Muscle layer of duodenum (tissue), 2 donors: ENCODE measurements around the gene MRPS14.

Experiments
- H3K27ac ChIP-seq: one replicate; pipeline ENCODE4 v1.7.0; 2013; ENCODE audit warnings: mild to moderate bottlenecking, low read length
- H3K27me3 ChIP-seq: one replicate; pipeline ENCODE4 v1.7.0; 2013; ENCODE audit warnings: low read depth, mild to moderate bottlenecking, control low read depth, low read length
- H3K36me3 ChIP-seq, 2 donors: one replicate each; pipeline ENCODE4 v1.7.0; 2013; ENCODE audit warnings: low read length in 2 of 2, control low read depth in 1 of 2, mild to moderate bottlenecking in 1 of 2; ENCODE audit not compliant: insufficient read depth in 2 of 2, control insufficient read depth in 1 of 2
- H3K4me1 ChIP-seq, 2 donors: one replicate each; pipeline ENCODE4 v1.7.0; 2013; ENCODE audit warnings: low read length in 2 of 2, mild to moderate bottlenecking in 2 of 2, control low read depth in 1 of 2, moderate library complexity in 1 of 2; ENCODE audit not compliant: insufficient read depth in 2 of 2, control insufficient read depth in 1 of 2
- H3K4me3 ChIP-seq, 2 donors: one replicate each; pipeline ENCODE4 v1.7.0; 2013; ENCODE audit warnings: low read length in 2 of 2, low read depth in 1 of 2, mild to moderate bottlenecking in 1 of 2
- H3K9me3 ChIP-seq, 2 donors: one replicate each; pipeline ENCODE4 v1.7.0; 2013; ENCODE audit warnings: low read length in 2 of 2, control low read depth in 1 of 2, mild to moderate bottlenecking in 1 of 2; ENCODE audit not compliant: control insufficient read depth in 1 of 2
- donor health status: healthy.

MRPS14 gene

DNA sequence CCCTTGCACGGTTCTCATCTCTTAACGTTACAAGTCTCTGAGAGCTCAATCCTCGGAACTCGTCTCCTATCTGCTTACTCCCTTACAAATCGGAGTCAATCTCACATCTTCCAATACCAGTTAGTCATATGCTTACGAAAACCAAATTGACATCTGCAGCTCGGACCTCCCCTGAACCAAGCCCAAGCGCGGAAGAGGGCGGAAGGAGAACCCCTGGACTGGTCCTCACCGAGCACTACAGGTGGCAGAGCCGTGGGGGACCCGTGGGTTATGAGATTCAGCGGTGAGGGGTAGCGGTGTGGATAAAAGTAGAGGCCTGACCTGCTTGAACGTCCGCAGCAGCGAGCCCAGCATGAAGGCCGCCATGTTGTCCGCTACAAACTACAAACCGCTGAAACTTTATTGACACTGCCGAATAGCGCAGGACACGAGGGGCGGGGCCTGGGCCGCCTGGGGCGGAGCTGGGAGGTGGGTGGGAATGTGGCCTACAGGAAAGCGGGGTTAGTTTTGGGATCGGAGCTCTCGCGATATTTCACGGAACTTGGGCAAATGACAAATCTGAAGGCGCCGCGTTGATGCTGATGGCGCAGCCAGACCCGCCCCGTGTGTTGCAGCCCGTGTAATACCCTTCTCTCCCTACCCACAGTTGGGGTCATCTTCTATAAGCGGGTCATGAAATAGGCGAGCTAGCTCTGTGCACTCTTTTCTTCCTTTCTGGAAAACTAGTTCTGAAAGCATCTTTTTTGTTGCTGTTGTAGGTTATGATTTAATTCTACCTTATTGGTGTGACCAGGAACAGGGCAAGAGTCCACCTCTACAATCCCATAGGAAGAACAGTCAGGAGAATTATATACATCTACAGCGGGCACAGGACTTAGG lies at the start of gene MRPS14:
MRPS14 (minus strand) TSS at position 383 of the 879 bp plus-strand sequence; CDS start at position 366, 17 bp downstream.
- H3K4me1 ChIP-seq, result peaks cover 0 to 11% of the 10 kb centered on the region in 2 donors
- peaks cover 2 to 3% of the 10 kb centered on the region in 2 donors for H3K36me3 ChIP-seq
- H3K27me3 ChIP-seq, result no peaks in the 10 kb centered on the region
- H3K4me3 ChIP-seq, result peak within 1 kb of the TSS; percentile 90 to 99
- peak within 1 kb of the TSS; percentile 87 for H3K27ac ChIP-seq
- H3K9me3 ChIP-seq, result no peaks in the 10 kb centered on the region

DNA sequence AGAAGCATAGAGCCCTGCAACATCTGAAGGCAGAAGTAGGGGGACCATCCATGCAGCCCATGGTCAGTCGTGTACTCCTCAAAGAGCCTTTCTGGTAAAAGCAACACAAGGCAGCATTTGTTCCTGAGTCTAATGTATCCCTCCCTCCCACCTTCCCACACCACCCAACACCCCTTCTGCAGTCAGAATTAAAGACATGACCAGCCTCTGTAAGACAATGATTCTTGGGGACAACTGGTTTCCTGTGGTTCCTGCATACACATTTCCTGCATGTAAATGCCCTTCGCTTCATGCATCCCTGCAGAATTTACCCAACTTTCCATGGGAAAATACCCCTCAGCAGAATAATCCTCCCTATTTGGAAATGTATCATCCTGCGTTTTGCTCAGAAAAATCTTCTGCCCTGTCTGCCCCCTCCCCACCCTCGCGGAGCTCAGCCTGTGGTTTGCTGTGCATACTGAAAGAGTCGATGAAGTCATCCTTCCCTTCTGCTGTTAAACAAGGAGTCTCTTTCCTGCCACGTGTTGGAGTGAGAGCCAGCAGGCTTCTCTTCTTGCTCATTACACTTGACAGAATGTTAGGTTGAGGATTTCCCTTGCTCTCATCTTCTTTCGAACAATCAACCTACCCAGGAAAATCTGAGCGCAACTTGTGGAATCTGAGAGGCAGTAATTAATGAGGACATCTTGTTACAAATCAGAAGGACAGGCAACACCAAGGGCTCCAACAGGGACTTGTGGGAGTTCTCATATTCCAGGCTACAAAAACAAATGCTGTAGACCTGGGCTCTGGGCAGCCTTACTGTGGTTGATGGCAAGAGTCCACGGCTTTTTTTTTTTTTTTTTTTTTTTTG lies 49.1 kb upstream of the MRPS14 start:
- H3K27ac ChIP-seq, result no peak overlapping the region

DNA sequence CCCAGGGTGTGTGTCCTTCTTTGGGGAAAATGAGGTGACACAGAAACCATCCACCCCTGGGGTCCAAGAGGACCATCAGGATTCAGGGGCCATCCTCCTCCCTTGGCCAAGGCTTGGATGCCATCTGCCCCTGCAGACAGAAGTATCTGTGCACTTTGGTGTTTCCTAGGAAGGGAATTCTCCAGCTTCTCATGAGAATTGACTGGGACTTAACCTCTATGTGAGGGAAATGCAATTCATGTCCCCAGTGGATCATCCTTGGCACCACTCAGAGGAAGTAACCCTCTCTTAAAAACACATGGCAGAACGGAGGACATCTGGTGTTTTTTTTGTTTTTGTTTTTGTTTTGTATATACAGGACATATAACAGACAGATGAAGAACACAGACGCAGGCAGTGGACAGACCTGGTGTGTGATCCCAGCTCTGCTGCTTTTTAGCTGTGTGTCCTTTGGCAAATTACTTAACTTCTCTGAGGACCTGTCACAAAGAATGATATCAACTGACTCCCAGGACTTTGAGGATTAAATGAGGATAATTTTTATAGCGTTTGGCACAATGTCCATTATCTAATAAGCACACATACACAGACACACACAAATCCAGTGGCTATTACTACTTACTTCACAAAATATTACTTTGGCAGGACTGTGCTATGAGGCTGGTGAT lies 48.2 kb upstream of the MRPS14 start:
- Histone ChIP-seq H3K27ac (no peak overlapping the region), H3K27me3 (peaks cover 5% of the 10 kb centered on the region), H3K4me3 (no peak overlapping the region), H3K4me1 (peaks cover 9 to 11% of the 10 kb centered on the region in 2 donors), H3K36me3 (no peaks in the 10 kb centered on the region), H3K9me3 (no peaks in the 10 kb centered on the region)

More for the DNA sequence above, 49.1 kb upstream of the MRPS14 start:
- Histone ChIP-seq H3K4me3 (peak overlapping the region; percentile 35 to 39), H3K9me3 (no peaks in the 10 kb centered on the region), H3K36me3 (no peaks in the 10 kb centered on the region), H3K4me1 (peaks cover 9 to 11% of the 10 kb centered on the region in 2 donors), H3K27me3 (peaks cover 5% of the 10 kb centered on the region)

DNA sequence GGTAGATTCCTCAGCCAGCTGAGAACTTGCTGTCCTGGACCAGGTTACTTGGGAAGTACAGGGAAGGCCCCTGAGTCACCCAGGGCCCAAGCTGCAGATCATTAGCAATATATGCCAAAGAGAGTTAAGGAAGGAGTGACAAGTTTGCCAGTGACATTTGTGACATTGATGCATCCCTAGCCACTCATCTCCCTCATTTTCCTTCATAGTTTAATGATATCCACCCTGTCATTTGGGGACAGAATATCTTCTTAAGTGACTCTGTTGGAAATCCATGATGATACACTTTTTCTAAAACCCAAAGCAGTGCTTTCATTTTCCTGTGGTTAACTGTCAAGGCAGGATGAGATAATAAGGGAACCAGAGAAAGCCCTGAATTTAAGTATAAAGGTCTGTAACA lies 47.6 kb upstream of the MRPS14 start:
- H3K4me1 ChIP-seq, result peaks cover 9 to 11% of the 10 kb centered on the region in 2 donors
- H3K9me3 ChIP-seq, result no peaks in the 10 kb centered on the region
- no peak overlapping the region for H3K4me3 ChIP-seq
- H3K27ac ChIP-seq, result no peak overlapping the region
- H3K36me3 ChIP-seq, result no peaks in the 10 kb centered on the region
- H3K27me3 ChIP-seq, result peaks cover 5% of the 10 kb centered on the region

GRCh38 chr1:175067362-175068106 lies 44.3 kb upstream of the MRPS14 start, which contains the start of gene TNN:
TNN (plus strand) TSS chr1:175067833; CDS start chr1:175077419, 9,586 bp downstream.
- Histone ChIP-seq H3K9me3 (no peaks in the 10 kb centered on the region), H3K27me3 (peaks cover 5% of the 10 kb centered on the region), H3K27ac (no peak within 1 kb of the TSS), H3K4me1 (peaks cover 8 to 10% of the 10 kb centered on the region in 2 donors), H3K4me3 (no peak within 1 kb of the TSS), H3K36me3 (no peaks in the 10 kb centered on the region)

DNA sequence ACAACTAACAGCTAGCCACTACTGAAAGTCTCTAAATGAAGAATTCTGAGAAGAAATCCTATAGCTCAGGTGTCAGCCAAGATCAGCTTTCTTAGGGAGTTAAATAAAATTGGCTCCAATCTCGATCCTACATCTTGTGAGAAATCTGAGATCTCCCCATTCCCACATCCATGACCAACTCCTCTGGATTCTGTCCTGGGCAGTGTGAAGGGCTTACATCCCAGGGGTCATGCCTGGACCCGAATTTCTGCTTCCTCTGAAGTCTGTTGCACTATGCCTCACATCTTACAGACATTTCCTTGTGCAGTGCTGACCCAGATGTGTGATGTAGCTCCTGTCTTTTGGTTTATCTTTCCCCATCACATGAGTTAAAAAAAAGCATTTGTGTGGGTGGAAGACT lies 39.6 kb upstream of the MRPS14 start:
- no peak overlapping the region for H3K4me3 ChIP-seq
- no peaks in the 10 kb centered on the region for H3K9me3 ChIP-seq
- no peaks in the 10 kb centered on the region for H3K36me3 ChIP-seq
- H3K4me1 ChIP-seq, result no peaks in the 10 kb centered on the region
- H3K27me3 ChIP-seq, result no peaks in the 10 kb centered on the region
- H3K27ac ChIP-seq, result no peak overlapping the region

DNA sequence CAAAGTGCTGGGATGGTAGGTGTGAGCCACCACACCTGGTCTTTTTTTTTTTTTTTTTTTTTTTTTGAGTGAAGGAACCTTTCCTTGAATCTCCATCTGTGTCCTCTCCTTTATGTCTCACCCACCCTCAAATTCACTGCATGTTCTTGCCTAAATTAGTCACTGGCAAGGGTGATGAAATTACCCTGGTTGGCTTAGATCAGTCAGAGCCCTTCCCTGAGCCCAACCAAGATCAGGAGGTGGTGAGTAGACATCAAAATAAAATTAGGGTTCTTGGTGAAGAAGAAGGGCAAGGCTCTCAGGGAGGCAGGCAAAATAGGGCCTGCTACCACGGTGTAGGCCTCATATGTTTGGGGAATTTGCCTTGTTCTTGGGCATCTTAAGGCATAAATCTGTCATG lies 39.1 kb upstream of the MRPS14 start:
- Histone ChIP-seq H3K27me3 (no peaks in the 10 kb centered on the region), H3K27ac (no peak overlapping the region), H3K4me1 (no peaks in the 10 kb centered on the region), H3K36me3 (no peaks in the 10 kb centered on the region), H3K4me3 (no peak overlapping the region), H3K9me3 (no peaks in the 10 kb centered on the region)

DNA sequence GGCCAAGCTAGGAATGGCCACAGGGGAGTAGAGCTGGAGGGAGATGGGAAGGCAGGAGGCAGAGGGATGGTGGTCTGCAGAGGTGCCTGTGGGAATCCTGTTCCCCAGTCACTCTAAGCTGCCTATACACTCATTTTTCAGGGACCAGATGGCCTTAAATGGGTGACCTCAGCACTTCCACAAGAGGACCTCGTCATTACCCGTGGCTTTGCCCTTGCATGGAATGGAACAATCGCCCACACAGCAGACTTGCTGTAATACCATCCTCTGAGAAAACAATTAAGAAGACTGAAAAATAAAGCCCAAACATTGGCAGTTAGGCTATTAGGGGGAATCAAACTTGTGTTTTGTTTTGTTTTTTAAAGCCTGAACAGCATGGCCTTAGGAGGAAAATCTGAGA lies 31.5 kb upstream of the MRPS14 start:
- H3K4me3 ChIP-seq, result no peak overlapping the region
- no peak overlapping the region for H3K27ac ChIP-seq
- H3K27me3 ChIP-seq, result no peaks in the 10 kb centered on the region
- no peaks in the 10 kb centered on the region for H3K9me3 ChIP-seq
- H3K36me3 ChIP-seq, result no peaks in the 10 kb centered on the region
- no peaks in the 10 kb centered on the region for H3K4me1 ChIP-seq

DNA sequence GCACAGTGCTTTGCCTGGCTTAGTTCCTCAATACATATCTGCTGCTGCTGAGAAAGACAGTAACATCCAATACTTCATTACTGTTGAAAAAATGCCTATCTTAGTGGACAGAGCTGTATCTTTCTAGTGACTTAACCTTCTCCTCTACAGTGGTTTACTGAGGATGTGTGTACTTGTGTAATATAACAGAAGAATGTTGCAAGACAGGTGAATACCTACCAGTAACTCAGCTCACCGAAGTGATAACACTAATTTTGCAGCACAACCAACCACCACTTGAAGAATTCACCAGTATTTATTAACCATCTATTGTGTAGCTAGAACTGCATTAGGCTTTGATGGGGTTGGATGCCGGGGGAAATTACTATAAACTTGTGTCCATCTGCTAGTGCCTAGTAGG lies 27.8 kb upstream of the MRPS14 start:
- no peak overlapping the region for H3K4me3 ChIP-seq
- H3K27ac ChIP-seq, result no peak overlapping the region
- H3K27me3 ChIP-seq, result no peaks in the 10 kb centered on the region
- H3K4me1 ChIP-seq, result no peaks in the 10 kb centered on the region
- no peaks in the 10 kb centered on the region for H3K36me3 ChIP-seq
- H3K9me3 ChIP-seq, result no peaks in the 10 kb centered on the region

DNA sequence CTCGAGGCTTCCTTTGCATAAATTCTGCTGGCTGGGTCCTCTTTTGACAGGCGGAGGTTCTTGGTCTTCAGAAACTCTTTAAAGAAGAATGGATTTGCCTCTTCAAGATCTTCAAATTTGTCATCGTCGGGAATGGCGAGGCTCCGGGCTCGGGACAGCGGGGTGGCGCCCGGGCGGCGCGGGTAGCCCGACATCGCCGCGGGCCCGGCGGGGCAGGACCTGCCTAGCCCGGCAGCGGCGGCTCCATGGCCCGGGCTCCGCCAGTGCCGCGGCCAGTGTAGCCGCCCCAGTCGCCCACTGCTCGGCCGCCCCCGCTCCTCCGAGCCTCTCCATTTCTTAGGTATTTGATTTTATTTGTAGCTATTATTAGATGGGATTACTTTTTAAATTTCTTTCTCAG lies 22.3 kb upstream of the MRPS14 start:
- Histone ChIP-seq H3K36me3 (no peaks in the 10 kb centered on the region), H3K27me3 (no peaks in the 10 kb centered on the region), H3K27ac (no peak overlapping the region), H3K4me3 (no peak overlapping the region), H3K4me1 (no peaks in the 10 kb centered on the region), H3K9me3 (no peaks in the 10 kb centered on the region)
